Renal cortex interstitium (tissue), 11 donors: ENCODE measurements around the gene FLYWCH1. TPM values are rescaled to one million over a fixed set of nuclear protein-coding genes. Genes with fewer than 3 reads are reported as not detected.

Source experiments
- DNase-seq, 11 donors: peaks; one replicate each; pipeline ENCODE4 v3.0.0-alpha.2; 2013; ENCODE audit warnings: low read depth in 9 of 11, low spot score in 4 of 11; ENCODE audit errors: extremely low read depth in 1 of 11
- polyA plus RNA-seq, 3 donors: library from polyadenylated mRNA; unstranded; fragments of 120-200 nt; gene quantifications; one replicate each; pipeline ENCODE4 v1.2.1, GENCODE V29; 2013; ENCODE audit not compliant: insufficient read length in 3 of 3

Gene FLYWCH1
- polyA plus RNA-seq, 3 donors, result 17.8 to 45.4 (median 31.1) TPM

DNA sequence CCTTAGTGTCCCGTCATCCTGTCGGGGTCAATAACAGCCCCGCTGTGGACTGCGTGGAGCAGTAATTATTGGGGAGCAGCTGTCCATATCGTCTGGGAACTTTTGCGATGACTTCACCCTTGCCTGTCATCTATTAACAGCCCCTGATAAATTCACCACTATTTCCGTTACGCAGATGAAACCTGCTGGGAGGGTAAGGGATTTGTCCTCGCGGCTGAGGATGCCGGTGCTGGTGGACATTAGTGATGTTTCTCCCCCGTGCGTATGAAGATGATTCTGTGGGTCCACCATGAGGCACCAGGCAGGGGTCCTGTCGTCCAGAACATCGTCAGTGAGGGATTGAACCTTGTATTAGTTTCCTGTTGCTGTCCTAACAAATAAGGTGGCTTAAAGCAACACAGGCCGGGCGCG lies 27.7 kb upstream of the FLYWCH1 start:
- peak in 1 of 11 donors; percentile 11 for DNase-seq

GRCh38 chr16:2894231-2894630 lies 17.5 kb upstream of the FLYWCH1 start:
- no peak for DNase-seq

GRCh38 chr16:2895813-2896212 lies 15.9 kb upstream of the FLYWCH1 start:
- DNase-seq, result no peak

GRCh38 chr16:2896480-2897010 lies 15.2 kb upstream of the FLYWCH1 start:
- DNase-seq, result no peak

DNA sequence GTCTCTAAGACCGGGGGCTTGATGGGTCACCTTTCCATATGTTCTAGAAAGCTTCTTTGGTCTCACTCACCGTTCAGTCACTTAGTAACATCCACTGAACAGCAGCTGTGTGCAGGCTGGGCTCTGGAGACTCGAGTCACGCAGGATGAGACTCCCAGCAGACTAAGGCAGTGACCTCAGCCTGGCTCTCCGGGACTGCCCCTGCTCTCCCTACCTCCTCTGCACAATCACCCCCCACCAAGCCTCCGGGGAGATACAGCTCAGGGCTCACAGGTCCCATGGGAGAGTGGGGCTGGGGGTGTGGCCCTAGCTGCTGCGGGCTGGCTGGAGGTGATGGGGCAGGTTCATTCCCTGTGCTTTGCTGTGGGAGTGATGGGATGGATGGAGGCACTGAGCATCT lies 14.6 kb upstream of the FLYWCH1 start:
- no peak for DNase-seq

DNA sequence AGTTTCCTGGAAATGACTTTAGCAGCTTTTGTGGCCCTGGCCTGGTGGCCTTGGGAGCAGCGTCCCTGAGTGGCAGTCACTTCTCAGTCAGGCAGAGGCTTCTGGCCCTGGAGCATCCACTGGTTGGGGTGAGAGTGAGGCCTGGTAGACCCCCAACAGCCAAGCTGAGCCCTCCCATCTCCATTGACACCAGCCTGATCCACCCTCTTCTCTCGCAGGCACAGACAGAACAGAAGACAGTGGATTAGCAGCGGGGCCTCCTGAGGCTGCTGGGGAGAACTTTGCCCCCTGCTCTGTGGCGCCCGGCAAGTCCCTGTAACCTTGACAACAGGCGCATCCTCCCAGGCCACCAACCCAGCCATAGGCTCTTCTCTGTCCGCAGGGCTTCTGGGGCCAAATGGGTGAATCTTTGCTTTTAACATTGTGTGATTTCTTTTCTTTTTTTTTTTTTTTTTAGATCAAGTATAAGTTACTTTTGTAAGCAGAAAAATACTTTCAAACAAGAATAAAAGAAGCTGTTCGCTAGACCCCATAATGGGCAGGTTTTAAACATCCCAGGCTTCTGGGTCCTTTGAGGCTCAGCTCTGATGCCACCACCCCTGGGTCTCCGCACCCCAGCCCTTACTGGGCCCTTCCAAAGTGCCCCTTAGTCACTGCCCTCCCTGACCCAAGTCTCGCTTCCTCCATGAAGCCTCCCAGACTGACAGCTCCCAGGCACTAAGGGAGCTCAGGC lies 12.7 kb upstream of the FLYWCH1 start:
- DNase-seq, result no peak

- DNase-seq, result no peak
These were observed 12.1 kb upstream of the FLYWCH1 start for GRCh38 chr16:2899564-2900072.

DNA sequence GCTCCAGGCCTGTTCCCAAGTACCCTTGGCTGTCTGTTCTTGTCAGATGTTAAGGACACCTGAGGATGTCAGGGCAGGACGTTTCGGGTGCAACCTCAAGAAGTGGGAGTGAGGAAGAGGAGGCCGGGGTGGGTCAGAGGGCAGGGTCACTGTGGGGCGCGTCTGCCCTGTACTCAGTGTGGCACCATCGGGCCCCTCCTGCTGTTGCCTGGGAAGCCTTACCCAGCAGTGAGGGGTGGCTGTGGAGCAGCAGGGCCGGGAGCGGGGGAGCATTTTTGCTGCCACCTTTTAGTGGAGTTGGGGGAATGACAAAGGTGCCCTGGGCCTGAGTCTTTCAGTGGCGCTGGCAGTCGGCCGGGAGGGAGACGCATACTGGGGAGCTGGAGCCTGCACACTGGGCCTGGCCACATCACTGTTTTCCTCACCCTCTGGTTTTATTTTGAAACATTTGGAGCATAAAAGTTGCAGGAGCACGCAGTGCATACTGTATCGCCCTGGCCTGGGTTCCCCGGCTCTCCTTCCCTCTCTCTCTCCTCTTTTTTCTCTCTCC lies 11.1 kb upstream of the FLYWCH1 start:
- DNase-seq, result no peak

DNA sequence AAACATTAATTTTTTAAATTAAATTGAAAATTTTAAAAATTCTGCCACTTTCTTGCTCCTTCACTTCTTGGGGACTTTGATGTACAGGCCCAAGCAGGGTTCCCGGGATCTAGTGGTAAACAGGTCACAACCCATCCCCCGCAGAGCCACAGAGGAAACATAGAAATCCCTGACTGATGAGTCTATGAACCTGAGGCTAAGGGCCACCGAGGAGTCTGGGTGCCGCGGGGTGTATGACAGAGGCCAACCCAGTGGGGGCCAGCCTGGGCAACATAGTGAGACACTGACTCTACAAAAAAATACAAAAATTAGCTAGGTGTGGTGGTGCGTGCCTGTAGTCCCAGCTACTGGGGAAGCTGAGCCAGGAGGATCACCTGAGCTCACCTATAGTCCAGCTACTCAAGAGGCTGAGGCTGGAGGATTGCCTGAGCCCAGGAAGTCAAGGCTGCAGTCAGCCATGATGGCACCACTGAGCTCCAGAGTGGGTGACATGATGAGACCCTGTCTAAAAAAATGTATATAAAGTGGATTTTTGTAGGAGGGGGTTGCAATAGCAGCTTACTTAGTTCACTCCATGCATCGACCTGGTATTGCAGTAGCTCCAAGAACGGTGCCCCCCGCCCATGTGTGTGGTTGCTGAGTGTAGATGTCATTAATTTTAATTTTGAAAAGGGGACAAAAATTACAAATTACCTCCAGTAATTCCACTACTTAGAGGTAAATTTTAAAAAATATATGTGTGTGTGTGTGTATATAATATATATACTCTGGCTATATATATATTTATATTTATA lies 9.2 kb upstream of the FLYWCH1 start:
- DNase-seq, result no peak

DNA sequence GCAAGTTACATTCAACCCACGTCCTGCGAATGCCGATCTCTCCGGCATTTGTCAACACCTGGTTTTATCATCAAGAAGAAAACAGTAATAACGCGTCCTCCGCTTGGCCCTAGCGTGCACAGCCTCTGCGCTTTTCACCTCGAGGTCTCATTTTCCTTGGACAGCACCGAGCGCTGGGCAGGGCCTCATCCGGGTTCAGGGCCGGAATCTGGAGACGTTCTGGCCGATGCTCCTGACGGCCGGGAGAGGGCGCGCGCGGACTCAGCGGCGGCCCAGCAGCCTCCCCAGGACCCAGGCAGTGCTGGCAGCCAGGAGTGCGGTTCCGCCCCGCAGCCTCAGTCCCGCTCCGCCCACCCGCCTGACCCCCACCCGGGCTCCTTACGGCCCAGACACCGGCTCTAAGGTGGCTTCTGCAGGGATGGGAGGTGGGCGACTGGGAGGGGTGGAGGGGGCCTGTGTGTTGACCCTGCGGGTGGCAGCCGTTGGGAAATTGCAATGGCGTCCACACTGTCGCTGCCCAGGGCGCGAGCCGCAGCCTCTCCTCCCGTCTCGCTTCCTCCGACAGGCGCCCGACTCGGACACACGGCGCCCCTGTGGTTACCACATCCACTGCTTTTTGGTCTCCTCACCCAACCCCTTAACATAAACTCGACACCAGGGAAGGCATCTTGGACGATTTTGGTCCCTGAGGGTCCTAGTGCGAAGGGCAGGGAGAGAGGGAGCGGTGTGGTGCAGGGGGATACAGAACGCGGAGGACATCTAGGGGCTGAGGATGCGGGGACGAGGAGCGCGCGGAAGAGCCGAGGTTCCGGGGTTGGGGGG lies 7.4 kb upstream of the FLYWCH1 start:
- peak in 9 of 11 donors; percentile 67 to 86 (median 82) for DNase-seq

- no peak for DNase-seq
These were observed 6.8 kb upstream of the FLYWCH1 start for GRCh38 chr16:2904922-2905240.

DNA sequence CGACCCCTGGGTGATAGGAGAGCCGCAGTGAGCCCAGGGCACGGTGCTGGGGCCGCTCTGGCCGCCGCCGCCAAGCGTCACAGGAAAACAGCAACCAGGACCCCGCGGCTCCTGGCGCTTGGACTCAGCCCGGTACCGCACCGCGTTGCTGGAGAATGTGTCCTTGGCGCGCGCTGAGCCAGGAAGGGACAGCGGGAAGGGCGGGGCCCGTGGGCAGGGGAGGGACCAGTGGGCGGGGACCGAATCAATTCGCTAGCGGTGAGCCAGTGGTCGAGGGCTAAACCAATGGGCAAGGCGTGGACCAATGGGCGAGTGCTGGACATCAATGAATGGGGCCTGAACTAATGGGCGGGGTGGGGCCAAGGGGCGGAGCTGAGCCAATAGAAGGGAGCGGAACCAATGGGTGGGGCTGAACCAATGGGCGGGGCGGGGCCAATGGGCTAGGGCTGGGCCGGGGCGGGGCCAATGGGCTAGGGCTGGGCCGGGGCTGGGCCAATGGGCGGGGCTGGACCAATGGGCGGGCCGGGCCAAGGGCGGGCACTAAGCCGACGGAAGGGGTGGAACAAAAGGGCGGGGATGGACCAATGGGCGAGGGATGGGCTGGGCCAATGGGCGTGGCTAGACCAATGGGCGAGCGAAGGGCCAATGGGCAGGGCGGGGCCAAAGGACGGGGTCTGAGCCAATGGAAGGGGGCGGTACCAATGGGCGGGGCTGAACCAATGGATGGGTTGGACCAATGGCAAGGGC lies 6.3 kb upstream of the FLYWCH1 start:
- peak in 10 of 11 donors; percentile 74 to 95 (median 92) for DNase-seq

GRCh38 chr16:2905988-2906387 lies 5.7 kb upstream of the FLYWCH1 start:
- DNase-seq, result no peak

- peak in 2 of 11 donors; percentile 39 to 62 for DNase-seq
These were observed 4.5 kb upstream of the FLYWCH1 start for GRCh38 chr16:2907084-2907753.

DNA sequence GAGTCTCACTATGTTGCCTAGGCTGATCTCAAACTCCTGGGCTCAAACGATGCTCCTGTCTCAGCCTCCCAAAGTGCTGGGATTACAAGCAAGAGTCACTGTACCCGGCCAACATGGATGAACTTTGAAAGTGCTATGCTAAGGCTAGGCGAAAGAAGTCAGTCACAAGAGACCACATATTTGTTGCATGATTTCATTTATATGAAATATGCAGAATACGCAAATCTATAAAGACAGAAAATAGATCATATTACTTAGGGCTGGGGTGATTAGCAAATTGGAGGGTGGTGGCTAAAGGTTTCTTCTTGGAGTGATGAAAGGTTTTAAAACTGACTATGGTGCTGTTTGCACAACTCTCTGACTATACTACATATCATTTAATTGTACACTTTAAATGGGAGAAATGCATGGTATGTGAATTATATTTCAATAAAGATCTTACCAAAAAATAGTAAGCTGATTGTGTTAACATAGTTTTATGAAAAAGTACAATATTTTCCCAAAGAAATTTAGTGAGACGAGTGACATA lies 1.2 kb upstream of the FLYWCH1 start:
- no peak for DNase-seq

GRCh38 chr16:2912330-2913199 lies 834 bp downstream of the FLYWCH1 start:
- peak in 6 of 11 donors; percentile 36 to 59 (median 40) for DNase-seq

DNA sequence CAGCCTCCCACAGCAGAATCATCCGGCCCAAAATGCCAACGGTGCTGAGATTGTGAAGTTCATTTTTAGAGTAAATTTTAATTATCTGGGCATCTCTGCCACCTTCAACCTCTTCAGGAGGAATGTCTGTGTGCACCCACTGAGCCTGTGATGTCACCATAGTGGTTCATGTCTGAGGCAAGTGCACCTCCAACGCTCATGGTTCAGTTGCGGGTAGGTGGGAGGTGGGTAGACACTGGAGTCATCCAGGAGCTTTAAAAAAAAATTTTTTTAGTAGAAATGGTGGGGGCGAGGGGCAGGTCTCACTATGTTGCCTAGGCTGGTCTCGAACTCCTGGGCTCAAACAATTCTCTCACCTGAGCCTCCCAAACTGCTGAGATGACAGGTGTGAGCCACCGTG lies 1.9 kb downstream of the FLYWCH1 start:
- no peak for DNase-seq
